Liver (tissue), 3 donors: ENCODE measurements around the gene AKR7A2.

Experiments
- TF ChIP-seq, protein P1 (sequence below): fragments of 150-350 bp; IDR thresholded peaks from 2 replicates; pipeline ENCODE4 v1.5.1; 2017; ENCODE audit warnings: improper control_type of control experiment, low read depth, low read length; ENCODE audit not compliant: missing input control
- TF ChIP-seq, protein P2 (sequence below): IDR thresholded peaks from 2 replicates; pipeline ENCODE4 v1.6.1; 2016; ENCODE audit warnings: antibody characterized with exemption
- donor health status: healthy.
- donor health status: healthy.

DNA sequence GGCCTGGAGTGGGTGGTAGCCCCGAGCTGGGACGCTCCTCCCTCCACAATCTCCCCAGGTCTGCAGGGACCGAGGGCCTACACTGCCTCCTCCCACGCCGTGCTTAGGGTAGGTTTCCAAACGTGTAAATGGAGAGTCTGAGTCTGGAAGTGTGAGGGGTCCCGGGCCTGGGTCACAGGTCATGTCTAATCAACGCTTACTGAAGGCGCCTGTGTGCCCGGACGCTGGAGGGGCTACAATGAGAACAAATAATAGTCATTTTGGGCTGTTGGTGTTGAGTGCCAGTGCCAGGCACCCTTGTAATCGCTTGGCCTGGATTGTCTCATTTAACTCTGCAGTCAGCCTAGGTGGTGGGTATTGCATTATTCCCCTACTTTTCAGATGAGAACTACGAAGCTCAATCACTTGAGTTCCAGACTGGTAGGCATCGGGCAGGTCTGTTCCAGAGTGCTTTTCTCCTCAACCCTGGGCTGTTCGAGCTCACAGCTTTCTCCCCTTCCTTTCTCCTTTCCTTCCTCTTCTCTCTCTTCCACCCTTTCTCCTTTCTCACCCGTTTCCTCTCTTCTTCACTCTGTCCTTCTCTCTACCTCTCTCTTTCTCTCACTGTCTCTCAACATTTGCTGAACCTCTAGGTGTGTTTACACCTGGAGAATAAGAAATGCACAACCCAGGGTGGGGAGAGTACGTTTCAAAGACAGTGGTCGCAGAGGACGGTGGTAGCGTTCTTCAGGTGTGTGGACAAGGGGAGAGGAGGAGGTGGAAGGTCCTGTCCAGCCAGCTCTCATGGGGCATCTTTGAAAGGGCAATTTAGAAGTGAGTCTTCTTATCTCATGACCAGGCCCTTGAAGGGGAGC lies 1.1 kb upstream of the AKR7A2 start:
- TF ChIP-seq, protein P1, sequence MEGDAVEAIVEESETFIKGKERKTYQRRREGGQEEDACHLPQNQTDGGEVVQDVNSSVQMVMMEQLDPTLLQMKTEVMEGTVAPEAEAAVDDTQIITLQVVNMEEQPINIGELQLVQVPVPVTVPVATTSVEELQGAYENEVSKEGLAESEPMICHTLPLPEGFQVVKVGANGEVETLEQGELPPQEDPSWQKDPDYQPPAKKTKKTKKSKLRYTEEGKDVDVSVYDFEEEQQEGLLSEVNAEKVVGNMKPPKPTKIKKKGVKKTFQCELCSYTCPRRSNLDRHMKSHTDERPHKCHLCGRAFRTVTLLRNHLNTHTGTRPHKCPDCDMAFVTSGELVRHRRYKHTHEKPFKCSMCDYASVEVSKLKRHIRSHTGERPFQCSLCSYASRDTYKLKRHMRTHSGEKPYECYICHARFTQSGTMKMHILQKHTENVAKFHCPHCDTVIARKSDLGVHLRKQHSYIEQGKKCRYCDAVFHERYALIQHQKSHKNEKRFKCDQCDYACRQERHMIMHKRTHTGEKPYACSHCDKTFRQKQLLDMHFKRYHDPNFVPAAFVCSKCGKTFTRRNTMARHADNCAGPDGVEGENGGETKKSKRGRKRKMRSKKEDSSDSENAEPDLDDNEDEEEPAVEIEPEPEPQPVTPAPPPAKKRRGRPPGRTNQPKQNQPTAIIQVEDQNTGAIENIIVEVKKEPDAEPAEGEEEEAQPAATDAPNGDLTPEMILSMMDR = no peak
- TF ChIP-seq, protein P2, sequence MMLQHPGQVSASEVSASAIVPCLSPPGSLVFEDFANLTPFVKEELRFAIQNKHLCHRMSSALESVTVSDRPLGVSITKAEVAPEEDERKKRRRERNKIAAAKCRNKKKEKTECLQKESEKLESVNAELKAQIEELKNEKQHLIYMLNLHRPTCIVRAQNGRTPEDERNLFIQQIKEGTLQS = no peak
